ENCODE results near the gene EPHA1. TPM values are rescaled to one million over a fixed set of nuclear protein-coding genes. Genes with fewer than 3 reads are reported as not detected.

EPHA1 gene
- total RNA-seq, 4 donors from 2014 or later, result 0.94 TPM; not detected in 3

- no peak for TF ChIP-seq CTCF (IDR thresholded peaks at IDR 0.05; ENCODE audit: low read depth)
Measured at GRCh38 chr7:143443153-143443552, 34.5 kb upstream of the EPHA1 start, which contains the start of gene TAS2R60. TSS of gene TAS2R60 (plus strand) at chr7:143443453. CDS start at chr7:143443453, 0 bp downstream.

GRCh38 chr7:143439866-143440265 lies 31.2 kb upstream of the EPHA1 start:
- no peak for TF ChIP-seq CTCF (IDR thresholded peaks at IDR 0.05; ENCODE audit: low read depth)

- TF ChIP-seq CTCF (IDR thresholded peaks at IDR 0.05; ENCODE audit: low read depth), result no peak
Measured at GRCh38 chr7:143437578-143437977, 28.9 kb upstream of the EPHA1 start.

- TF ChIP-seq CTCF (IDR thresholded peaks at IDR 0.05; ENCODE audit: low read depth), result no peak
Measured at GRCh38 chr7:143436325-143436946, 27.8 kb upstream of the EPHA1 start.

- TF ChIP-seq CTCF (IDR thresholded peaks at IDR 0.05; ENCODE audit: low read depth), result no peak
Measured at GRCh38 chr7:143435266-143435665, 26.6 kb upstream of the EPHA1 start.

GRCh38 chr7:143434660-143435059 lies 26.0 kb upstream of the EPHA1 start:
- TF ChIP-seq CTCF (IDR thresholded peaks at IDR 0.05; ENCODE audit: low read depth), result no peak

GRCh38 chr7:143433759-143434158 lies 25.1 kb upstream of the EPHA1 start:
- TF ChIP-seq CTCF (IDR thresholded peaks at IDR 0.05; ENCODE audit: low read depth), result no peak
